Keratinocyte (primary cell): Measurements from ENCODE around the gene PCBP1. TPM values are rescaled to one million over a fixed set of nuclear protein-coding genes. Genes with fewer than 3 reads are reported as not detected.

ENCODE experiments used
- DNase-seq: peaks from one replicate; pipeline ENCODE4 v3.0.0-alpha.2; 2011; ENCODE audit warnings: low read depth, missing footprints, low spot score
- FAIRE-seq: peaks from 2 replicates; lab custom pipeline; 2011; peaks lifted over from hg19 to GRCh38; lab: Jason Lieb, UNC
- H2AFZ ChIP-seq: 2 replicates; pipeline ENCODE4 v1.6.0; 2012; ENCODE audit warnings: low read length, control low read depth, inconsistent platforms; ENCODE audit not compliant: control insufficient read depth
- H3K27ac ChIP-seq: 2 replicates; pipeline ENCODE4 v1.5.1; 2011; ENCODE audit warnings: low read length; ENCODE audit not compliant: control insufficient read depth, insufficient read depth
- H3K27me3 ChIP-seq: 3 replicates; pipeline ENCODE4 v1.6.0; 2011; ENCODE audit warnings: low read length; ENCODE audit not compliant: control insufficient read depth, insufficient read depth; ENCODE audit errors: extremely low read depth
- H3K36me3 ChIP-seq, 2 experiments: 2 replicates in 1 of 2; 3 replicates in 1 of 2; pipeline ENCODE4 v1.5.1; 2011; ENCODE audit warnings: low read length in 2 of 2, mild to moderate bottlenecking in 1 of 2; ENCODE audit not compliant: control insufficient read depth in 2 of 2, insufficient read depth in 2 of 2; ENCODE audit errors: extremely low read depth in 1 of 2
- H3K4me1 ChIP-seq: 3 replicates; pipeline ENCODE4 v1.5.1; 2011; ENCODE audit warnings: low read length; ENCODE audit not compliant: control insufficient read depth, insufficient read depth; ENCODE audit errors: extremely low read depth
- H3K4me2 ChIP-seq: 3 replicates; pipeline ENCODE4 v1.6.0; 2011; ENCODE audit warnings: low read depth, low read length; ENCODE audit not compliant: control insufficient read depth, insufficient read depth; ENCODE audit errors: extremely low read depth
- H3K4me3 ChIP-seq, 3 experiments: fragments of 200-600 bp in 1 of 3; sonication (generic) in 1 of 3; 2 replicates in 2 of 3; 3 replicates in 1 of 3; pipeline ENCODE4 v1.5.1; 2011 to 2016; ENCODE audit warnings: low read length in 3 of 3, mild to moderate bottlenecking in 3 of 3, control low read depth in 2 of 3, inconsistent platforms in 1 of 3, low read depth in 1 of 3, mixed read lengths in 1 of 3, mixed run types in 1 of 3, moderate library complexity in 1 of 3; ENCODE audit not compliant: control insufficient read depth in 2 of 3, insufficient read depth in 2 of 3; ENCODE audit errors: extremely low read depth in 1 of 3
- H3K79me2 ChIP-seq: 2 replicates; pipeline ENCODE4 v1.6.0; 2012; ENCODE audit warnings: low read length; ENCODE audit not compliant: control insufficient read depth, insufficient read depth
- H3K9ac ChIP-seq: 3 replicates; pipeline ENCODE4 v1.6.0; 2011; ENCODE audit warnings: low read length; ENCODE audit not compliant: control insufficient read depth, insufficient read depth; ENCODE audit errors: extremely low read depth
- H3K9me1 ChIP-seq: 3 replicates; pipeline ENCODE4 v1.6.0; 2011; ENCODE audit warnings: low read length; ENCODE audit not compliant: control insufficient read depth, insufficient read depth; ENCODE audit errors: extremely low read depth
- H3K9me3 ChIP-seq: 2 replicates; pipeline ENCODE4 v1.5.1; 2012; ENCODE audit warnings: low read depth, low read length; ENCODE audit not compliant: control insufficient read depth
- H4K20me1 ChIP-seq: 3 replicates; pipeline ENCODE4 v1.6.0; 2011; ENCODE audit warnings: low read length; ENCODE audit not compliant: control insufficient read depth, insufficient read depth; ENCODE audit errors: extremely low read depth
- CTCF ChIP-seq, 3 experiments: IDR thresholded peaks in 1 of 3; conservative IDR thresholded peaks in 1 of 3; optimal IDR thresholded peaks in 1 of 3; 2 replicates in 2 of 3; 3 replicates in 1 of 3; pipeline versions ENCODE3 to v1.5.1; 2011; ENCODE audit warnings: low read length in 3 of 3, mild to moderate bottlenecking in 3 of 3, moderate library complexity in 2 of 3, control low read depth in 1 of 3, inconsistent platforms in 1 of 3; ENCODE audit not compliant: insufficient read depth in 2 of 3; ENCODE audit errors: extremely low read depth in 1 of 3
- EZH2 ChIP-seq: IDR thresholded peaks from one replicate; pipeline ENCODE4 v1.6.1; 2012; ENCODE audit warnings: inconsistent platforms, mild to moderate bottlenecking, low read length, moderate library complexity
- dilution Hi-C: fragments of 300-500 bp; cut with MboI; formaldehyde crosslinking; loops from one replicate; pipeline ENCODE4 v1.7.0; 2020; ENCODE audit warnings: low sequenced_read_pairs; ENCODE audit not compliant: extremely low pct_ligation_motif_present
- polyA plus RNA-seq, 5 experiments: library from polyadenylated mRNA; depleted of rRNA in 3 of 5; stranded (reverse) in 3 of 5; stranded (forward) in 1 of 5; unstranded in 1 of 5; fragments of >200 nt; gene quantifications; 1 replicate in 1 of 5; 2 replicates in 3 of 5; 3 replicates in 1 of 5; pipeline versions ENCODE4 v1.2.1 to v1.2.3, GENCODE V29; 2011 to 2012; ENCODE audit warnings: missing spikeins in 2 of 5, low read depth in 1 of 5, low replicate concordance in 1 of 5

PCBP1 gene
- polyA plus RNA-seq, 1 donor (not counting 4 experiments of a cell fraction or from before 2014, with no cell fraction given): 86.8 TPM

- dilution Hi-C loops: no loop called here
- Histone ChIP-seq H3K4me3 (no peak overlapping the region), H2AFZ (no peak overlapping the region), H3K9ac (no peak overlapping the region), H3K4me1 (peaks cover 15% of the 10 kb centered on the region), H4K20me1 (no peaks in the 10 kb centered on the region), H3K36me3 (peaks cover 0 to 3% of the 10 kb centered on the region in 2 experiments), H3K27me3 (no peaks in the 10 kb centered on the region), H3K27ac (no peak overlapping the region), H3K9me3 (no peaks in the 10 kb centered on the region), H3K79me2 (no peaks in the 10 kb centered on the region), H3K9me1 (peaks cover 2% of the 10 kb centered on the region), H3K4me2 (no peak overlapping the region)
- TF ChIP-seq EZH2: no peak
- TF ChIP-seq CTCF (optimal IDR thresholded peaks at IDR 0.05 in 1 of 3, IDR thresholded peaks at IDR 0.05 in 1 of 3, conservative IDR thresholded peaks at IDR 0.05 in 1 of 3; ENCODE audit: extremely low read depth in 1 of 3, insufficient read depth in 2 of 3, low read length in 3 of 3): no peak
- FAIRE-seq (no peak), DNase-seq (no peak)
Observed at GRCh38 chr2:70043252-70043875, 43.9 kb upstream of the PCBP1 start.

GRCh38 chr2:70044290-70045040, 42.8 kb upstream of the PCBP1 start:
- Histone ChIP-seq H2AFZ (no peak overlapping the region), H3K27me3 (no peaks in the 10 kb centered on the region), H3K9ac (no peak overlapping the region), H3K4me2 (no peak overlapping the region), H3K27ac (no peak overlapping the region), H4K20me1 (no peaks in the 10 kb centered on the region), H3K4me1 (peaks cover 15% of the 10 kb centered on the region), H3K36me3 (peaks cover 0 to 4% of the 10 kb centered on the region in 2 experiments), H3K4me3 (no peak overlapping the region), H3K9me3 (no peaks in the 10 kb centered on the region), H3K79me2 (no peaks in the 10 kb centered on the region), H3K9me1 (peaks cover 2% of the 10 kb centered on the region)
- FAIRE-seq (no peak), DNase-seq (no peak)
- dilution Hi-C loops: no loop called here
- no peak for TF ChIP-seq EZH2
- TF ChIP-seq CTCF (optimal IDR thresholded peaks at IDR 0.05 in 1 of 3, IDR thresholded peaks at IDR 0.05 in 1 of 3, conservative IDR thresholded peaks at IDR 0.05 in 1 of 3; ENCODE audit: extremely low read depth in 1 of 3, insufficient read depth in 2 of 3, low read length in 3 of 3): no peak
